Cardiac muscle cell (in vitro differentiated cells and primary cell): Measurements from ENCODE around the gene GDF10. TPM values are rescaled to one million over a fixed set of nuclear protein-coding genes. Genes with fewer than 3 reads are reported as not detected.

Experiments used
- DNase-seq, 2 donors: peaks; one replicate each; pipeline versions ENCODE4 v3.0.0 to v3.0.0-alpha.2; 2010 to 2017; ENCODE audit warnings: low read depth in 1 of 2, low spot score in 1 of 2
- H3K27ac ChIP-seq: fragments of 200-600 bp; sonication (generic); 2 replicates; pipeline ENCODE4 v1.5.1; 2016
- H3K27me3 ChIP-seq: fragments of 200-600 bp; sonication (generic); 2 replicates; pipeline ENCODE4 v1.6.0; 2016; ENCODE audit warnings: control low read depth
- H3K36me3 ChIP-seq: fragments of 200-600 bp; sonication (generic); 2 replicates; pipeline ENCODE4 v1.5.1; 2016; ENCODE audit warnings: control low read depth
- H3K4me1 ChIP-seq: fragments of 200-600 bp; sonication (generic); 2 replicates; pipeline ENCODE4 v1.8.1; 2017; ENCODE audit warnings: low read depth, mild to moderate bottlenecking, mixed run types
- H3K4me3 ChIP-seq: fragments of 200-600 bp; sonication (generic); 2 replicates; pipeline ENCODE4 v1.5.1; 2016; ENCODE audit warnings: mild to moderate bottlenecking
- H3K9me3 ChIP-seq: fragments of 200-600 bp; sonication (generic); 2 replicates; pipeline ENCODE4 v1.5.1; 2017; ENCODE audit warnings: low read depth, mild to moderate bottlenecking, control low read depth
- polyA plus RNA-seq: library from polyadenylated mRNA; unstranded; fragments of >200 nt; fragmentation: Nextera tagmentation; extraction: Ambion mirVana; gene quantifications from 2 replicates; pipeline ENCODE4 v1.2.1, GENCODE V29; 2016
- total RNA-seq: library from RNA; depleted of rRNA; stranded (reverse); fragments of >200 nt; gene quantifications from 2 replicates; pipeline ENCODE4 v1.2.3, GENCODE V29; 2016
- TF ChIP-seq, protein P1 (sequence below): IDR thresholded peaks from 2 replicates; pipeline ENCODE4 v1.5.1; 2012; ENCODE audit warnings: low read depth, mild to moderate bottlenecking, low read length

Gene GDF10
- total and polyA plus RNA-seq, 2 experiments from 2014 or later: 3.8 to 4.0 TPM

DNA sequence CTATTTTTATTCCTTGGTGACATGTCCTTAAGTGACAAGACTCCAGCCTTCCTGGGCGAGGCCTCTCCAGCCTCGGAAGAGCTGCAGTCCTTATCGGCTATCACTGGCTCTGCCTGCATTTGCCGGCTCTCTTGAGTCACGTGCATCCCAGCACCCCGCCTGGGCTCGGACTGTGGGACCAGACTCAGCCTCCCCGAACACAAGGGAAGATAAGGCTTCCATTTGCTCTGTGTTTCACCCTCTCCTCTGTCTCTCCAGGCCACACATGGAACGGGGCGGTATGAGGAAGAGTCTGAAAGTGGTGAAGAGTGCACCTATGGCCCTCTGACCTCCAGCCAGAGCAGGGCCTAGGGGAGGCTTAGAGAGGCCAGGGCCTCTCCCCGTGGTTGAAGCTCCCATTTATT, 26.9 kb downstream of the GDF10 start:
- Histone ChIP-seq H3K4me3 (no peak overlapping the region), H3K9me3 (no peaks in the 10 kb centered on the region), H3K27ac (peak overlapping the region; percentile 74), H3K27me3 (no peaks in the 10 kb centered on the region), H3K4me1 (peaks cover 35% of the 10 kb centered on the region), H3K36me3 (no peaks in the 10 kb centered on the region)
- DNase-seq: peak in 1 of 2 donors; percentile 57
- TF ChIP-seq, protein P1, sequence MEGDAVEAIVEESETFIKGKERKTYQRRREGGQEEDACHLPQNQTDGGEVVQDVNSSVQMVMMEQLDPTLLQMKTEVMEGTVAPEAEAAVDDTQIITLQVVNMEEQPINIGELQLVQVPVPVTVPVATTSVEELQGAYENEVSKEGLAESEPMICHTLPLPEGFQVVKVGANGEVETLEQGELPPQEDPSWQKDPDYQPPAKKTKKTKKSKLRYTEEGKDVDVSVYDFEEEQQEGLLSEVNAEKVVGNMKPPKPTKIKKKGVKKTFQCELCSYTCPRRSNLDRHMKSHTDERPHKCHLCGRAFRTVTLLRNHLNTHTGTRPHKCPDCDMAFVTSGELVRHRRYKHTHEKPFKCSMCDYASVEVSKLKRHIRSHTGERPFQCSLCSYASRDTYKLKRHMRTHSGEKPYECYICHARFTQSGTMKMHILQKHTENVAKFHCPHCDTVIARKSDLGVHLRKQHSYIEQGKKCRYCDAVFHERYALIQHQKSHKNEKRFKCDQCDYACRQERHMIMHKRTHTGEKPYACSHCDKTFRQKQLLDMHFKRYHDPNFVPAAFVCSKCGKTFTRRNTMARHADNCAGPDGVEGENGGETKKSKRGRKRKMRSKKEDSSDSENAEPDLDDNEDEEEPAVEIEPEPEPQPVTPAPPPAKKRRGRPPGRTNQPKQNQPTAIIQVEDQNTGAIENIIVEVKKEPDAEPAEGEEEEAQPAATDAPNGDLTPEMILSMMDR: no peak

DNA sequence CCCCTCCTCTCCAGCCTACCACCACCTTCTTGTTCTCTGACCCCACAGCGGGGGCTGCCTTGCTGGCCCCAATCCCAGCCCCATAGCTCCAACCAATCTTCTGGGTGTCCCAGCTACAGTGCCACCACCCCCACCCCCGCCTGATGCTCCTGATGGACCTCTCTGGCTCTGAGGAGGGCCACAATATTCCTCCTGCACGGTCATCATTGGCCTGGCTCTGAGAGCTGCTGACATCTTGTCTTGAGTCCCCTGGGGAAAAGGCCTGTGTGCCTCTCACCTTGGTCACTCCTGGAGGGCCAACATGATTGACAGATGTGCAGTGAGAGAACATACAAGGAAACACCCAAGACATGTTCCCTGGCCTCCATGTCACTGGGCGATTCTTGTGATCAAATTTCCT, 29.9 kb downstream of the GDF10 start:
- H3K9me3 ChIP-seq: no peaks in the 10 kb centered on the region
- TF ChIP-seq, protein P1: no peak
- no peak overlapping the region for H3K4me3 ChIP-seq
- H3K36me3 ChIP-seq: no peaks in the 10 kb centered on the region
- H3K27me3 ChIP-seq: peaks cover 6% of the 10 kb centered on the region
- no peak overlapping the region for H3K27ac ChIP-seq
- no peak for DNase-seq
- H3K4me1 ChIP-seq: peaks cover 12% of the 10 kb centered on the region

DNA sequence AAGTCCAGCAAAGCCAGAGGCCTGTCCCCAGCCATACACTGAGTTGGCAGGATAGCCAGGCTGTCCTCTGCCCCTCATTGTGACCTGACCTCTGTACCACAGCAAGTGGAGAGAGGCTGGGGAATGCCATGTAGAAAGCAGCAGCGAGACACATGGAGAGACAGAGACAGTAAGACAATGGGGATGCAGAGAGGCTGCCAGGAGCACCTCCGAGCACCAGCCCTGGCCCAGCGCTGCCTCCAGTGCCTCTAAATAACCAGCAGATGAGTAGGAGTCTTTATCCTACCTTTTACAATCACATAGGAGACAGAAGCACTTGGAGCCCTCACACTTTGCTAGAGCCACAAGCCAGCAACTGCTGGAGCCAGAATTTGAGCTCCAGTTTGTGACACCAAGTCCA, 30.4 kb downstream of the GDF10 start:
- Histone ChIP-seq H3K4me1 (peaks cover 12% of the 10 kb centered on the region), H3K27ac (no peak overlapping the region), H3K9me3 (no peaks in the 10 kb centered on the region), H3K27me3 (peaks cover 6% of the 10 kb centered on the region), H3K4me3 (no peak overlapping the region), H3K36me3 (no peaks in the 10 kb centered on the region)
- DNase-seq: no peak
- TF ChIP-seq, protein P1: no peak

DNA sequence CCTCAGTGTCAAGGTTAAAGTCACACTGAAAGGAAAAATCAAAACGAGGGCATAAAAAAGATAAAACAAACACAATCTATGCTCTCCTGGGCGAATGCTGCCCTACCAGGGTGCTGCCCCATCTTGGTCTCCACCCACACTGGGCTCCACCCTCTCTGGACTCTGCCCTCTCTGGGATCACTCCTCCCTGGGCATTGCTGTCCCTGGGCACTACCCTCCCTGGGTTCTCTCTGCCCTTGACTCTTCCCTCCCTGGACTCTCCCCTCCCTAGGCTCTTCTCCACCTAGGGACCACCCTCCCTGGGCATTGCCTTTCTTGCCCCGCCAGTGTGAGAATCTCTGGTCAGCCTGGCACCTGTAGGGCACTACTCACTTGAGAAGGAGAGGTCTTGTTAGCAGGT, 30.8 kb downstream of the GDF10 start:
- no peak for DNase-seq
- H3K27me3 ChIP-seq: peaks cover 6% of the 10 kb centered on the region
- no peaks in the 10 kb centered on the region for H3K9me3 ChIP-seq
- TF ChIP-seq, protein P1: no peak
- no peak overlapping the region for H3K4me3 ChIP-seq
- H3K27ac ChIP-seq: no peak overlapping the region
- peaks cover 12% of the 10 kb centered on the region for H3K4me1 ChIP-seq
- no peaks in the 10 kb centered on the region for H3K36me3 ChIP-seq

DNA sequence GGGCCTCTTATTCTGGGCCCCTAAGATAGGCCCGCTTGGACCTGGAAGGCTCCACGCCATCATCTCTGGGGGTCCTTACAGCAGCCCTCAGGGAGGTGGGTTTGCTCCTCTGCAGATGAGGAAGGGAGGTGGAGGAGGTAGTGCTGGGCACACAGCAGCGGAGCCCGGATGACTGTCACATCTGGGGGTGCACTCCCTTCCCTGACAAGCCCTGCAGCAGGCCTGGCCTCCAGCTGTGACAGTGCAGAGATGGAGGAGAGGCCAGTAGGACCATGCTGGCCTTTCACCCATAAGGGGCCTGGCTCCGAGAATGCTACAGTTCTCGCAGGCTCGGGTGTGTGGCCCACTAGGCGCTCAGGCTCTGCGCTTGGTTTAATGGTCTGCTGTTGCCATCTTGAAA, 31.5 kb downstream of the GDF10 start:
- H3K36me3 ChIP-seq: no peaks in the 10 kb centered on the region
- DNase-seq: no peak
- TF ChIP-seq, protein P1: no peak

DNA sequence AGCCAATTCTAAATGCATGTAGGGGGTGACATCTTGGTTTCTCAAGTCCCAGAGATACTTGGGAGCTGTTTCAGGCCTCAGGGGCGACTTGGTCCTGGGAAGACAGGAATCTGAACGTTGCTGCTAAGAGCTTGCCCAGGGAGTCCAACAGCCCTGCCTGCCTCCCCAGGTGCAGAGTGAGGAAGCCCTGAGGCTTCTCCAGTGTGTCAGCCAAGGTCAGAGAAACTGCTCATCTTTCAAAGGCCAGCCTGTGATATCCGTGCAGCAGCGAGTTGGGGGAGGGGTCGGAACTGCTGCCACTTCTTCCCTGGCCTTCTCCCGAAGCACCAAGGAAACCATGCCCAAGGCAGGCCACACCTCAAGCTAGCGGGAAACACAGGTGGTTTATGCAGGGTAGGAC, 32.0 kb downstream of the GDF10 start:
- peaks cover 5% of the 10 kb centered on the region for H3K4me1 ChIP-seq
- H3K4me3 ChIP-seq: no peak overlapping the region
- DNase-seq: no peak
- no peak overlapping the region for H3K27ac ChIP-seq
- TF ChIP-seq, protein P1: no peak
- H3K27me3 ChIP-seq: peaks cover 6% of the 10 kb centered on the region
- no peaks in the 10 kb centered on the region for H3K9me3 ChIP-seq
- no peaks in the 10 kb centered on the region for H3K36me3 ChIP-seq

More for the DNA sequence above, 31.5 kb downstream of the GDF10 start:
- H3K9me3 ChIP-seq: no peaks in the 10 kb centered on the region
- peaks cover 6% of the 10 kb centered on the region for H3K27me3 ChIP-seq
- no peak overlapping the region for H3K27ac ChIP-seq
- peaks cover 10% of the 10 kb centered on the region for H3K4me1 ChIP-seq
- no peak overlapping the region for H3K4me3 ChIP-seq
